HL-60 (cell line): Measurements from ENCODE around the gene SUMO2.
A peak's percentile ranks its signal among the peaks of the same experiment; 100 is the strongest.

Experiments
- DNase-seq, 2 experiments: peaks; one replicate each; pipeline ENCODE4 v3.0.0-alpha.2; 2010 to 2020; ENCODE audit warnings: low read depth in 1 of 2, low spot score in 1 of 2
- H3K27ac ChIP-seq: fragments of 250-450 bp; sonication (Bioruptor Pico); replicated peaks from 2 replicates; pipeline ENCODE4 v1.5.1; 2020; ENCODE audit warnings: mild to moderate bottlenecking, moderate library complexity
- H3K27me3 ChIP-seq: fragments of 250-450 bp; sonication (Bioruptor Pico); 2 replicates; pipeline ENCODE4 v1.5.1; 2021; ENCODE audit warnings: mild to moderate bottlenecking, moderate library complexity; ENCODE audit not compliant: insufficient read depth, poor library complexity, severe bottlenecking
- H3K4me3 ChIP-seq: replicated peaks from 2 replicates; pipeline ENCODE4 v1.5.1; 2011; ENCODE audit warnings: mild to moderate bottlenecking, control low read depth, low read length; ENCODE audit not compliant: insufficient read depth
- CTCF ChIP-seq: IDR thresholded peaks from one replicate; pipeline ENCODE4 v1.5.1; 2011; ENCODE audit warnings: low read length, control low read depth, inconsistent platforms; ENCODE audit not compliant: insufficient read depth
- GABPA ChIP-seq: IDR thresholded peaks from 2 replicates; pipeline ENCODE4 v1.6.1; 2012; ENCODE audit warnings: low read depth
- POLR2AphosphoS5 ChIP-seq: IDR thresholded peaks from 2 replicates; pipeline ENCODE4 v1.6.1; 2012; ENCODE audit warnings: low read depth
- REST ChIP-seq: IDR thresholded peaks from 2 replicates; pipeline ENCODE4 v1.6.1; 2012; ENCODE audit warnings: low read depth; ENCODE audit not compliant: insufficient replicate concordance
- SPI1 ChIP-seq: IDR thresholded peaks from 2 replicates; pipeline ENCODE4 v1.6.1; 2012; ENCODE audit warnings: low read depth, mild to moderate bottlenecking, borderline replicate concordance
- long read RNA-seq: library from polyadenylated mRNA; unstranded; transcript quantifications from one replicate; pipeline ENCODE4 v2.0.0, GENCODE V29; 2020

The SUMO2 gene
- long read RNA-seq, transcript SUMO2-202 (4 exons, 3,190 nt), result major isoform, 510 of 542 reads
- long read RNA-seq, transcript SUMO2-203 (4 exons, 490 nt), result minor isoform, 26 of 542 reads
- long read RNA-seq, partial matches to known transcripts, result 1 of 542 reads
- long read RNA-seq, other reads (novel, unspliced or antisense), result 3 of 542 reads

- Histone ChIP-seq H3K4me3 (peak within 1 kb of the TSS; percentile 92), H3K27ac (peak within 1 kb of the TSS; percentile 95), H3K27me3 (no peaks in the 10 kb centered on the region)
- TF ChIP-seq GABPA (no peak), SPI1 (peak; percentile 56; the same call in 1 of the 2 replicates), REST (peak; percentile 66), CTCF (no peak), POLR2AphosphoS5 (peak; percentile 78; the same call in 1 of the 2 replicates)
- peak; percentile 92 to 94 for DNase-seq
These were observed at the start of gene SUMO2 for GRCh38 chr17:75182569-75183436. TSS of gene SUMO2 (minus strand) at chr17:75182959. CDS start at chr17:75182834, 125 bp downstream.

GRCh38 chr17:75231741-75232464 is 49.1 kb upstream of the SUMO2 start:
- no peak overlapping the region for H3K27ac ChIP-seq
- no peak for TF ChIP-seq POLR2AphosphoS5
- TF ChIP-seq CTCF, result no peak
- TF ChIP-seq SPI1, result no peak
- TF ChIP-seq REST, result no peak
- TF ChIP-seq GABPA, result no peak
- no peak for DNase-seq
- no peaks in the 10 kb centered on the region for H3K27me3 ChIP-seq
- H3K4me3 ChIP-seq, result no peak overlapping the region

GRCh38 chr17:75231071-75231470 is 48.3 kb upstream of the SUMO2 start:
- DNase-seq, result no peak
- H3K27me3 ChIP-seq, result no peaks in the 10 kb centered on the region
- no peak overlapping the region for H3K27ac ChIP-seq
- TF ChIP-seq REST, result no peak
- no peak for TF ChIP-seq SPI1
- TF ChIP-seq CTCF, result no peak
- TF ChIP-seq POLR2AphosphoS5, result no peak
- no peak for TF ChIP-seq GABPA
- no peak overlapping the region for H3K4me3 ChIP-seq
